Loucy (cell line): Measurements from ENCODE around the gene GNPDA1.

Experiments used
- EZH2phosphoT487 ChIP-seq: fragments of 200-600 bp; IDR thresholded peaks from 2 replicates; pipeline ENCODE4 v1.6.1; 2018; ENCODE audit warnings: antibody characterized with exemption, mild to moderate bottlenecking, moderate library complexity, borderline replicate concordance
- TF ChIP-seq, protein P1 (sequence below): fragments of 200-600 bp; sonication (generic); conservative IDR thresholded peaks from 2 replicates; pipeline ENCODE4 v1.5.1; 2014; ENCODE audit warnings: mild to moderate bottlenecking, antibody characterized with exemption, low read length

- TF ChIP-seq, protein P1, sequence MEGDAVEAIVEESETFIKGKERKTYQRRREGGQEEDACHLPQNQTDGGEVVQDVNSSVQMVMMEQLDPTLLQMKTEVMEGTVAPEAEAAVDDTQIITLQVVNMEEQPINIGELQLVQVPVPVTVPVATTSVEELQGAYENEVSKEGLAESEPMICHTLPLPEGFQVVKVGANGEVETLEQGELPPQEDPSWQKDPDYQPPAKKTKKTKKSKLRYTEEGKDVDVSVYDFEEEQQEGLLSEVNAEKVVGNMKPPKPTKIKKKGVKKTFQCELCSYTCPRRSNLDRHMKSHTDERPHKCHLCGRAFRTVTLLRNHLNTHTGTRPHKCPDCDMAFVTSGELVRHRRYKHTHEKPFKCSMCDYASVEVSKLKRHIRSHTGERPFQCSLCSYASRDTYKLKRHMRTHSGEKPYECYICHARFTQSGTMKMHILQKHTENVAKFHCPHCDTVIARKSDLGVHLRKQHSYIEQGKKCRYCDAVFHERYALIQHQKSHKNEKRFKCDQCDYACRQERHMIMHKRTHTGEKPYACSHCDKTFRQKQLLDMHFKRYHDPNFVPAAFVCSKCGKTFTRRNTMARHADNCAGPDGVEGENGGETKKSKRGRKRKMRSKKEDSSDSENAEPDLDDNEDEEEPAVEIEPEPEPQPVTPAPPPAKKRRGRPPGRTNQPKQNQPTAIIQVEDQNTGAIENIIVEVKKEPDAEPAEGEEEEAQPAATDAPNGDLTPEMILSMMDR: no peak
- no peak for TF ChIP-seq EZH2phosphoT487
These were observed 19.3 kb upstream of the GNPDA1 start for GRCh38 chr5:142032150-142032549.
